Suprapubic skin (tissue), 3 donors: ENCODE data around the gene GAK.

ENCODE experiments used
- CTCF ChIP-seq, 2 donors: fragments of 200-600 bp in 1 of 2; fragments of 450-650 bp in 1 of 2; sonication (generic) in 1 of 2; IDR thresholded peaks; one replicate each; pipeline ENCODE4 v1.5.1; 2016 to 2019; ENCODE audit warnings: antibody characterized with exemption in 2 of 2, mild to moderate bottlenecking in 1 of 2, moderate library complexity in 1 of 2
- EP300 ChIP-seq: sonication (generic); formaldehyde crosslinking; IDR thresholded peaks from one replicate; pipeline ENCODE4 v1.6.1; 2017; ENCODE audit warnings: antibody characterized with exemption

- no peak for TF ChIP-seq CTCF (IDR thresholded peaks at IDR 0.05)
- no peak for TF ChIP-seq EP300
These were observed 124.3 kb downstream of the GAK start for GRCh38 chr4:807792-808191.
